Liver (tissue), 3 donors: ENCODE measurements around the gene PSD.

Experiments used
- CTCF ChIP-seq: fragments of 150-350 bp; IDR thresholded peaks from 2 replicates; pipeline ENCODE4 v1.5.1; 2017; ENCODE audit warnings: improper control_type of control experiment, low read depth, low read length; ENCODE audit not compliant: missing input control
- JUND ChIP-seq, 2 donors: IDR thresholded peaks; 2 replicates each; pipeline ENCODE4 v1.6.1; 2016; ENCODE audit warnings: antibody characterized with exemption in 2 of 2
- MAX ChIP-seq: IDR thresholded peaks from 2 replicates; pipeline ENCODE4 v1.6.1; 2016; ENCODE audit warnings: antibody characterized with exemption
- SP1 ChIP-seq: IDR thresholded peaks from 2 replicates; pipeline ENCODE4 v1.6.1; 2018; ENCODE audit warnings: antibody characterized with exemption, mild to moderate bottlenecking
- TAF1 ChIP-seq: conservative IDR thresholded peaks from 2 replicates; pipeline ENCODE4 v1.6.1; 2016; ENCODE audit warnings: antibody characterized with exemption, mild to moderate bottlenecking
- ZBTB33 ChIP-seq: IDR thresholded peaks from 2 replicates; pipeline ENCODE4 v1.6.1; 2016; ENCODE audit warnings: antibody characterized with exemption
- donor health status: healthy.
- donor health status: healthy.

GRCh38 chr10:102455893-102456471 is 37.4 kb upstream of the PSD start:
- TF ChIP-seq JUND (IDR thresholded peaks at IDR 0.05) (no peak), MAX (no peak), TAF1 (no peak), SP1 (no peak), CTCF (no peak), ZBTB33 (no peak)
